Spleen (tissue), 7 donors: ENCODE results near the gene FSTL4.

Experiments used
- POLR2A ChIP-seq, 3 donors: fragments of 450-650 bp; IDR thresholded peaks; one replicate each; pipeline ENCODE4 v1.5.1; 2017; ENCODE audit warnings: antibody characterized with exemption in 3 of 3, mild to moderate bottlenecking in 1 of 3
- POLR2AphosphoS5 ChIP-seq, 3 donors: sonication (generic); formaldehyde crosslinking; IDR thresholded peaks; one replicate each; pipeline ENCODE4 v1.5.1; 2017; ENCODE audit warnings: antibody characterized with exemption in 3 of 3
- TF ChIP-seq, protein P1 (sequence below), 11 experiments: fragments of 200-600 bp in 7 of 11; fragments of 450-650 bp in 4 of 11; sonication (generic) in 4 of 11; IDR thresholded peaks in 8 of 11; conservative IDR thresholded peaks in 3 of 11; 1 replicate in 7 of 11; 2 replicates in 4 of 11; pipeline versions ENCODE4 v1.4.0 to v1.8.0; 2016 to 2021; ENCODE audit warnings: antibody characterized with exemption in 11 of 11, inconsistent platforms in 4 of 11, mild to moderate bottlenecking in 1 of 11
- donor health status: DM: no; HTN: no; CAD: no; lungs with moderate emphysema.
- donor health status: DM: no; HTN: no; CAD: no.
- donor health status: DM: no; HTN: no; CAD: no.

DNA sequence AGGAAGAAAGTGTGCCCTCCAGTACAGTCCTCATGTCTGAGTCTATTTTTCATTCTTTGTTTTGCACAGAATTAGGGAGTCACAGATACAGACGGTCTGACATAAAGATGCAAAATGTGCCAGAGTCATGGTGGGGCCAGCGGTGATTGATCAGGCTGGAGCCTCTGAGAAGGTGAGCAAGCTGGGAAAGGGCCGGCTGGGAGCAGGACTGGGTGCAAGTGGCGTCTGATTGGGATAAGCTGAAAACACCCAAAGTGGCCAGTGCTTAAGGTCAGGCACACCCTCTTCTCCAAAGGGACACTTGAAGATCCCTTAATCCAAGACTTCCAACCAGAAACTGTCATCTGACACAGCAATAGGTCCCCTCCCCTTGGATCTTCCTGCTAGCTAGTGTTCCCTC, 32.6 kb downstream of the FSTL4 start:
- TF ChIP-seq, protein P1, sequence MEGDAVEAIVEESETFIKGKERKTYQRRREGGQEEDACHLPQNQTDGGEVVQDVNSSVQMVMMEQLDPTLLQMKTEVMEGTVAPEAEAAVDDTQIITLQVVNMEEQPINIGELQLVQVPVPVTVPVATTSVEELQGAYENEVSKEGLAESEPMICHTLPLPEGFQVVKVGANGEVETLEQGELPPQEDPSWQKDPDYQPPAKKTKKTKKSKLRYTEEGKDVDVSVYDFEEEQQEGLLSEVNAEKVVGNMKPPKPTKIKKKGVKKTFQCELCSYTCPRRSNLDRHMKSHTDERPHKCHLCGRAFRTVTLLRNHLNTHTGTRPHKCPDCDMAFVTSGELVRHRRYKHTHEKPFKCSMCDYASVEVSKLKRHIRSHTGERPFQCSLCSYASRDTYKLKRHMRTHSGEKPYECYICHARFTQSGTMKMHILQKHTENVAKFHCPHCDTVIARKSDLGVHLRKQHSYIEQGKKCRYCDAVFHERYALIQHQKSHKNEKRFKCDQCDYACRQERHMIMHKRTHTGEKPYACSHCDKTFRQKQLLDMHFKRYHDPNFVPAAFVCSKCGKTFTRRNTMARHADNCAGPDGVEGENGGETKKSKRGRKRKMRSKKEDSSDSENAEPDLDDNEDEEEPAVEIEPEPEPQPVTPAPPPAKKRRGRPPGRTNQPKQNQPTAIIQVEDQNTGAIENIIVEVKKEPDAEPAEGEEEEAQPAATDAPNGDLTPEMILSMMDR (IDR thresholded peaks at IDR 0.05 in 8 of 11, conservative IDR thresholded peaks at IDR 0.05 in 3 of 11), result no peak
- no peak for TF ChIP-seq POLR2A (IDR thresholded peaks at IDR 0.05)
- TF ChIP-seq POLR2AphosphoS5 (IDR thresholded peaks at IDR 0.05), result no peak
